GM18907 (cell line): ENCODE data around the gene MACF1.

Experiments
- ATAC-seq: cut with Tn5 transposase; IDR thresholded peaks from one replicate; pipeline ENCODE4 v1.9.1; 2021; ENCODE audit warnings: mild to moderate bottlenecking, moderate library complexity; ENCODE audit not compliant: unreplicated experiment

The MACF1 gene

DNA sequence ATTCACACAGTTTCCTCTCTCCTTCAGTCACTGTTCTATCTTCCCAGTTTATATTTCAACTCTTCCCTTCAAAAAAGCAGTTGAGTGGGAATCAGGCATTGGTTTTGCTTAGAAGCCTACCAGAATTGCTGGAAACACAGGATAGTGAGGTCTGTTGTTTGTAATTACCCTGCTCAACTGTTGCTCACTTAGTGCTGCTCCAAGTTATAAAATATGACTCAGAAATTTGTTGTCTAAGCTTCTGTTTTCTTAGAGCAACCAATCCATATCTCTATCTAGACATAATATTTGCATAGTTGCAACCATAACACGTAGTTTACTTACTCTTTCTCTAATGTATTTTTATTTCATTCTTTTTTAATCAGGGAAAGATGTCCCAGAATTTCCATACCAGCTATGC is 87.9 kb downstream of the MACF1 start:
- no peak for ATAC-seq

DNA sequence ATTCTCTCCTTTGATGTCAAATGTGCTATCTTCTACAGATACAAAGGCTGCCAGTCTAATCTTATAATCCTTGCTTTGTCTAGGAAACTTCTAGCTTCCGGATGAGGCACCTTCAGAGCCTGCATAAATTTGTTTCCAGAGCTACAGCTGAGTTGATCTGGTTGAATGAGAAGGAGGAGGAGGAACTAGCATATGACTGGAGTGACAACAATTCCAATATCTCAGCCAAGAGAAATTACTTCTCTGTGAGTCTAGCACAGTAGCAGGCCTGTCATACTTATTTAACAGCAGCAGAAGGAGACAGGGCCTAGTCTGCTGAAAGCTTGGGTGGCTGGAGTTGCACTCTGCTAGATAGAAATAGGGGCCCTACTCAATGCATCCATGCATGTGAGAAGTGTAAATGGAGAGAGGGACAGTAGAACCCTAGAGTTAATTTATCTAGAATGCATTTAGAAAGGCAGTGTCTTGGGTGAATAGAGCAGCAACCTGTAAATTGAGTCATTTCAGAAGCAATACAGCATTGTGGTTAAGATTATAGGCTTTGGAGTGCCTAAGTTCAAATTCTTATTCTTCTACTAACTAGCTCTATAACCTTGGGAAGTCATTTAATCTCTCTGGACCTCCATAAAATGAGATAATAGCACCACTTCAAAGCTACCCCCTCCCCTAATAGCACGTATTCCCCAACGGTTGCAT is 89.0 kb downstream of the MACF1 start:
- no peak for ATAC-seq

DNA sequence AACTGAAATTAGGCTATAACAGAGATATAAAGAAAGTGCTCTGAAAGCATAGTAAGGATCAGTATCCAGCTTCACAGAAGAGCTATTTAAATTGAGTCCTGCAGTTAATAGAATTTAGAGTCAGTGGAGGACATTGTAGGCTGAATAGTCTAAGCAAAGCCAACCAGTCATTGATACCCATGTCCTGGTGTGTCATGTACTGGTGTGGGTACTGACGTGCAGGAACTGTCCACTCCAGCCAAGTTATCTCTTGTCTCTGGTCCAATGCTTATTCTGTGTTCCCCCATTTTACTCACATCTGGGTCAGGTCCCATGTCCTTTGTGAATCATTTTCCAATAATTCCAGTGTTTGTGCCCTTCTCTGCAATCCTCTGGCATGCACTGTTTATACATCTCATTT is 90.0 kb downstream of the MACF1 start:
- no peak for ATAC-seq

DNA sequence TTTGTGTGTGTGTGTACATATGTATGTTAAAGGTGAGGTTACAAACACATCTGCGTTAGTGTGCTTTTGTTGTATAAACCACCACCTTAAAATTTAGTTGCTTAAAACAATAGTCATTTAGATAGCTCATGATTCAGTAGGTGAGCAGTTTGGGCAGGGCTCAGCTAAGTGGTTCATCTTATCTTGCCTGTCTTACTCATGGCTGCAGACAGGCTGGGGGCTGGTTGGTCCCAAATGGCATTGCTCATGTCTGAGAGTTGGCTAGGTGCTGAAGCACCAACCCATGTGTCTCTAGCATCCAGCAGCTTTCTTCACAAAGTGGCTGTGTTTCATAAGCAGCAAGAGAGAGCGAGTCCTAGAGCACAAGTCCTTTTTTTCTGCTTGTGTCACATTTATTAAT is 91.4 kb downstream of the MACF1 start:
- ATAC-seq, result no peak

DNA sequence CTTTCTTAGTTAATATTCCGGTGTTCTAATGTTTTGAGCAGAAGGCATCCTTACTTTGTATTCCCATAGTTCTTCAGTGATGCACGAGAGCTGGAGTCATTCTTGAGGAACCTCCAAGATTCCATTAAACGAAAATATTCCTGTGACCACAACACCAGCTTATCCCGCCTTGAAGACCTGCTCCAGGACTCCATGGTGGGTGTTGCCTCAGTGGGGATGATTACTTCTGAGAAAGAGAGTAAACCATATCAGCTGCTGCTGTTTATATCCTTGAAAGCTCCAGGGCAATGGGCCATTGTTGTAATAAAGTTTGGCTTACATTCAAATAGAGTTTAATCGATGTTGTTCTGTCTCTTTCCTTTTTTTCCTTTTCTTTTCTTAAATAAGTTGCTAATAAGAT is 93.1 kb downstream of the MACF1 start:
- ATAC-seq, result no peak

DNA sequence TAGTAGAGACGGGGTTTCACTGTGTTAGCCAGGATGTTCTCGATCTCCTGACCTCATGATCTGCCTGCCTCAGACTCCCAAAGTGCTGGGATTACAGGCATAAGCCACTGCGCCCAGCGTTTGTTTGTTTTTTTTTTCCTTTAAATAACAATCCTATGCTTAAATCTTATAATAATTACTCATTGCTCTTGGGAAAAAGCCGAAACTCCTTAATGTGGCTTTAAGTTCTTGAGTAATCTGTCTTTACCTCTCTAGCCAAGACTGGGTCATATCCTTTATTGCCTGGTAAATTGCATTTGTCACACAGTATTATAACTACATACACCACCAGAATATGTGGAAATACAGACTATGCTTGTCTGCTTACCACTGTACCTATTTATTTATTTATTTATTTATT is 97.1 kb downstream of the MACF1 start:
- no peak for ATAC-seq

DNA sequence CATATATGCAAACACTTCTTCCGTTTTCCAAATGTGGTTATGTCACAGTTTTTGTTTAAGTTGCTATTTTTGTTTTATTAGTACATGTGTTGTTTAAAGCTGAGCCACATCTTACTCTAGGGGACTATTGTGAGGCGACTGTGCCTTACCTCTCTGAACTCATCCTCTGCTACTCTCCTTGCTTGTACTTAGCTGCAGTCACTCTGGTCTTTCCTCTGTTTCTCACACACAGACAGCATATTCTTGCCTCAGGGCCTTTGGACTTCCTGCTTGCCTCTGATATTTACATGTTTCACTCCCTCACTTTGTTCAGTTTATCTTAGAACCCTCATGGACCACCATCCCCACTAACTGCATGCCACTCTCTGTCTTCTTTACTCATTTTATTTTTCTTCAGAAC is 101.1 kb downstream of the MACF1 start:
- ATAC-seq, result no peak

DNA sequence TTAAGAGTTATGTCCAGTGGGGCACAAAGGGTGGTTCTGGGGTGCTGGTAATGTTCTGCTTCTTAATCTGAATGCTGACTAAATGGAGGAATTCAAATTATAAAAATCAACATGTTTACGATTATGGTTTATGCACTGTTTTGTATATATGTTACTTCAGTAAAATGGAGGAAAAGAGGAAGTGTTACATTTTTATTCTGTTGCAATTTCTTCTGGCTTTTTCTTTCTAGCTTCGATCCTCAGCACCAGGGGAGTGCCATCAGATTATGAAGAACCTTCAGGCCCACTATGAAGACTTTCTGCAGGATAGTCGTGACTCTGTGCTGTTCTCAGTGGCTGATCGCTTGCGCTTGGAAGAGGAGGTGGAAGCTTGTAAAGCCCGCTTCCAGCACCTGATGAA is 105.5 kb downstream of the MACF1 start:
- ATAC-seq, result no peak

DNA sequence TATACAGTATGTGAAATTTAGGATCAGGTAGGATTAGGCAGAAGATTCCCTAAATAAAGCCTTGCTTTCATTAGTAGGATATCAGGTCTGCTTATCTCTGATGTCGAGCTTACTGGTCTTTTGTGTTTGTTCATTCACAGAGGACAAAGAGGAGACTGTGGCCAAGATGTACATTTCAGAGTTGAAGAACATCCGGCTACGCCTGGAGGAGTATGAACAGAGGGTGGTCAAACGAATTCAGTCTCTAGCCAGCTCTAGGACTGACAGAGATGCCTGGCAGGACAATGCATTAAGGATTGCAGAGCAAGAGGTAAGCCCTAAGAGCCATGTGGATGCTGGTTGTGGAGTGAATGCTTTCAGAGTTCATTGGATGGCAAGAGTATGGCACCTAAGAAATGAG is 106.2 kb downstream of the MACF1 start:
- ATAC-seq, result no peak

DNA sequence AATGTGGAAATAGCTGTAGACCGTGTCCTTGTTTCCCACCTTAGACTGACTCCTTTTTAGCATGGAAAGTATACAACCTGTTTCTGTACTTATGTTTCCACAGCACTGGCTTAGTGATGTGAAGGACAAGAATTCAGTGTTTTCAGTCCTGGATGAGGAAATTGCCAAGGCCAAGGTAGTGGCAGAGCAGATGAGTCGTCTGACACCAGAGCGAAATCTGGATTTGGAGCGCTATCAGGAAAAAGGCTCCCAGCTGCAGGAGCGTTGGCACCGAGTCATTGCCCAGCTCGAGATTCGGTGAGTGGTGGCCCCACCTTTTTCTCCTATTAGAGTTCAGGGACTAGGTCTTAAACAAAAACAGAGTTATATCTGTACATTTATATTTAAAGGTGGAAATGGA is 112.6 kb downstream of the MACF1 start:
- ATAC-seq, result no peak

DNA sequence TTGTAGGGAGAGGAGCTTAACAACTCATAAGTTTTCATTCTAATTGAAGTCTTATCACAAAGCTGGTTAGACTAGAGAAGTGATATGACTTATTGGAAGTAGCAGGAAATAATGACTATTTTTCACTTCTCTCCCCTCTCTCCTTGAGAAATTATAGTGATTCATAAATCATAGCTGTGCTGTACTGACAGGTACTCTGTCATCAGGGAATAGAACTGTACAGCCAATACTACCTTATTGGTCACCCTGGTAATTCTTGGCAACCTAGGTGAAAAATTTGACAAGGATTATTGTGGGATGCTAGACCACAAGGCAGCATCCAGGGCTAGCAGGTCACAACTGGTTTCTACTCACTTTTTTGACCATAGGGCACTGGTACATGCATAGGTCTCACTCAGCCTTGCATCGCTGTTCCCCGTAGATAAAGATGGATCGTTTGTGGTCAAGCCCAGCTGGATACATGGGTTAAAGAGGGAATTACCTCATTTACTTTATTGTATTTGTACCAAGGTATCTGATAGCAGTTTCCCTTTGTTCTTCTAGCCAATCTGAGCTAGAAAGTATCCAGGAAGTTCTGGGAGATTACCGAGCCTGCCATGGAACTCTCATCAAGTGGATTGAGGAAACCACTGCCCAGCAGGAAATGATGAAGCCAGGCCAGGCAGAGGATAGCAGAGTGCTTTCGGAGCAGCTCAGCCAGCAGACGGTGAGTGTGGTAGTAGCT is 113.6 kb downstream of the MACF1 start:
- ATAC-seq, result no peak

DNA sequence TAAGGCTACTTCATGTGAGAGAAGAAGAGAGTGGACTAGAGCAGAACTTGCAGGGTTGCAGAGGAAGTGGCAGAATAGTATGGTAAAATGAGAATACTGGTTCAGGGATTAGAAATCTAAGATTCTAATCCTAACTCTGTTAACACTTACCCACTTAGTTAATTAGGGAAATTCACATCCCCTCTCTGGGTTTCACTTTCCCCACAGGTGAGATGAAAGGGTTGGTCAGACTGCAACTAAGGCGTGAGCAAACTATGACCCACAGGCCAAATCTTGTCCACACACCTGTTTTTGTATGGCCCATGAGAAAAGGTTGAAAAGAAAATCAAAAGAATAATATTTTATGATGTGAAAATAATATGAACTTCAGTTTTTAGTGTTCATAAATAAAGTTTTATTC is 117.5 kb downstream of the MACF1 start:
- no peak for ATAC-seq

DNA sequence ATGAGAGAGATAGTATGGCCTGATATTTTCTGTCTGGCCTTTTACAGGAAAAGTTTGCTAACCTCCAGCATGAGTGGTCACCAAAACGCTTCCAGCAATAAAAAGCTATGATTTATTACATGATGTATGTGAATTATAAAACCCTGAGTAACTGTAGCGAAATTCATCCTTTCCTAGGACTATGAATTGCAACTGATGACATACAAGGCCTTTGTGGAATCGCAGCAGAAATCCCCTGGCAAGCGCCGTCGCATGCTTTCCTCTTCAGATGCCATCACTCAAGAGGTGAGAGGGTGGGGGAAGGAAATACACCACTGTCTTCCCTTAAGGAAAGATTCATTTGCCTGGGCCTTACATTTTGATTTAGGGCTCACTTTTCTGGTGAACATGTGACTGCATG is 117.9 kb downstream of the MACF1 start:
- ATAC-seq, result no peak

DNA sequence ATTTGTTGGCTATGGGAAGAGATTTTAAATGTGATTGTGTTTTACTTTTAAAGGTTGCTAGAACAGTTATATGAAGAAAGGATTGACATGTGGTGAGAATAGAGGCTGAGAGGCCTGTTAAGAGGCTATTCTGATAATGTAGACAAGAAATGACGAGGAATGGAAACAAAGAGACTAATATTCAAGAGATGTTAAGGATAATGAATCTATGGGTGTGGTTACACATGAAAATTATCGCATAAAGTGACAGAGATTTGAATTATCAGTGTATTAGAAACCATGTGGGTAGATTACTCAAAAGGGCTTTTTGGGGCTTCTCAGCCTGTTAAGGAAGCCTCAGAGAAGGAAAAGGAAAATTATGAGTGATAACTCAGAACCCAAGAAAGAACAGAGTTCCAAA is 120.4 kb downstream of the MACF1 start:
- ATAC-seq, result no peak

DNA sequence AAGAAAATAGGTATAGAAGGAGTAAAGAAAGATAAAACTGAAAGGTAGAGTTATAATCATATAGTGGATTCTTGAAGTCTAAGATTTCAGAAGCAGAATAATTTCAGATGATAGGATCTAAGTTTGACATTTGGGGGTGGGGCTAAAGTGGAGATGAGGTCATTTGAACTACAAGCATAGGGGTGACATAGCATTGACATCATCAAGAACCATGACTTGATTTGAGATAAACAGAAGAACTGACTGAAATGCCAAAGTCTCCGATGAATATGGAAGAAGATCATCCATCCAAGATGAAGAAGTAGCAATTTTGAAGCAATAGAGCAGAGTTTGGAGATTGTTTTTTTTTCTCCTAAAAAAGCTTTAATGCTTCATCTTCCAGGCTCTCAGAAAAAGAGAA is 122.3 kb downstream of the MACF1 start:
- ATAC-seq, result no peak

DNA sequence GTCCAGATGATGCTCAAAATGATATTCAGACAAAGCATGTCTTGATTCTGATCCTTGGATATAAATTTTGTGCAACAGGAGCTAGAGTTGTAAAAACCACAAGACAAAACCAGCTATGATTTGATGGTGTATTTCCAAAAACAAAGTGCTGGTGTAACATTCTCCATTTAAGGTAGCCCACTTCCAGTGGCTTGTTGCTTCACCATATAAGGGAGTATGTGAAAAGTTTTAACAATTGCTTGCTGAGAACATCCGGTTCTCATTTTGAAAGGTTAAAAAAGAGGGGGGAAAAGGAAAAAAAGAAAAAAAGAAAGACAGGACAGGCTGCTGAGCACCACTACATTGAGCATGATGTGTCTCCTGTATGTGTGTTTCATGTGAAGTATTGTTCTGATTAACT is 123.6 kb downstream of the MACF1 start:
- no peak for ATAC-seq

DNA sequence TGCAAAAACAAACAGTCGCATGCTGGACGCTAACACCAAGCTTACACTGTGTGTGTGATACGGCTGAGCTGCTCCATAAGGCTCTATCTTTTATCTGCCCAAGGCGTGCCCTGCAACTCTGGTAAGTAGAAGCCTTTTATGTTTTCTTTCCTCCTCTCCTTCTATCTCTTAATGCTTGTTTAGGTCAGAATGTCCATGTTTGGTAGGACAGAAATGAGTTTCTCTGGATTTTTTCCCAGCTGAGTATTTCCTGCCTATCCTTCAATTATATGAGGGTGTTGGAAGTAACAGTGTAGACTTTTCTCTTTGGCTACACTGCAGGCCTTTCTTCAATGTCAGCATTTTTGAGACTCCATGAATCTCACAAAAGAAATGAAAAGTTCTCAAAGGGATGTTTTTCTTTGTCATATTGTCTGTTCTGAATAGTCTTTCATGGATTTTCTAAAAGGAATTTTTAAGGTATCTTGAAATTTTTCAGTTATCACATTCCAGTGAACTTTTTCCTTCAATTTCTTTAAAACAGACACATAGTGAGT is 124.2 kb downstream of the MACF1 start:
- ATAC-seq, result no peak

DNA sequence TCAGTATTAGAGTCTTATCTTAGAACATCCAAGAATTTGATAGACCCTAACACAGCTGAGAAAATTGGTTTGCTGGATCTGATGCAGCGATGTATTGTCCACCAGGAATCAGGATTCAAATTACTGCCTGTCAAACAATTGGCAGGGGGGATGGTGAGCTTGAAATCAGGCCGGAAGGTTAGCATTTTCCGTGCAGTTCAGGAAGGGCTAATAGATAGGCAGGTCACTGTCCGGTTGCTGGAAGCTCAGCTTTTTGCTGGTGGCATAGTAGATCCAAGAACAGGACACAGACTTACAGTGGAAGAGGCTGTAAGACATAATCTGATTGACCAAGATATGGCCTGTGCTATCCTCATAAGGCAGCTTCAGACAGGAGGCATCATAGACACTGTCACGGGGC is 127.2 kb downstream of the MACF1 start:
- ATAC-seq, result no peak

DNA sequence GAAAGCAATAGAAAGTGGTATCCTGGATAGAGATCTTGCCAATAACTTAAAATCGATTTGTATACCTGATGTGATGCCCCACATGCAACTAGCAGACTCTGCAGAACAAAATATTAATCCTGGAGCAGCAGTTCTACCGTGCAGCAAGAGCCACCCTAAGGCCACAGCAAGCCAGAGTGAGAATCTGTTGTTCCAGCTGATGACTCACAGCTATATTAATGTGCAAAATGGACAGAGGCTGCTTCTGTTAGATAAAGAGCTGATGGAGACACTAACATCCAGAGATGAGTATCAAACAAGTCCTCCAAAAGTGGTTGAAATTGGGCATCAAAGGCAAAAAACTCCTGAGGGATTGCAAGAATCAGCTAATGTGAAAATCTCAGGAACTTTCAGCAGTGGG is 127.8 kb downstream of the MACF1 start:
- no peak for ATAC-seq

DNA sequence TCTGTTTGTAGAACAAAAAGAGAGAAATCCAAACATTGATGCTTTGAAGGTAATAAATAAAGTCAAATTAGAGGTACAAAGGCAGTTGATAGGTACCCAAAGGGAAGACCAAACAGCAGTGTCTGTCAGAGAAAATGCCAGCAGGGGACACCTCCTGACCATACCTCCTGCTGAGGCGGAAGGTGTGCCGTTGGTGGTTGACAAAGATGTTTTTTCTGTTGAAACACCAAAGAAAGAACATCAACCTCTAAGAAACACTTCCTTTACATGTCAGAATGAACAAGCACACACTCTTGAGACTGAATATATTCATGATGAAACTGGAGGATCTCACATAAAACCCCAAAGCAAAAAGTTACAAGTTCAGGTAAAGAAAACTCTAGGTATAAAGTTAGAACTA is 128.3 kb downstream of the MACF1 start:
- no peak for ATAC-seq

DNA sequence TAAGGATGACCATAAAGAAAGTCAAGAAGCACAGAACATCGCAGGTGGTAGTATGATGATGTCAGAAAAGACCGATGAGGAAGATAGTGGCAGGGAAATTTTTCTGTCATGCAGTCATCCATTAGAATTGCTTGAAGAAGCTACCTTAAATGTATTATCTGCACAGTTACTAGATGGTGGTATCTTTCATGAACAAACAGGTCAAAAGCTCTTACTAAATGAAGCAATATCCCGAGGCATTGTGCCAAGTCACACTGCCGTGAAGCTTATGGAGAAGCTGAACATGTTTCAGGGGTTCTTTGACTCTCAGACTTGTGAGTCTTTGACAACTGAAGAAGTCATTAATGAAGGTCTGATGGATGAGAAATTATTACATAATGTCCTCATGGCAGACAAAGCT is 128.8 kb downstream of the MACF1 start:
- ATAC-seq, result no peak

DNA sequence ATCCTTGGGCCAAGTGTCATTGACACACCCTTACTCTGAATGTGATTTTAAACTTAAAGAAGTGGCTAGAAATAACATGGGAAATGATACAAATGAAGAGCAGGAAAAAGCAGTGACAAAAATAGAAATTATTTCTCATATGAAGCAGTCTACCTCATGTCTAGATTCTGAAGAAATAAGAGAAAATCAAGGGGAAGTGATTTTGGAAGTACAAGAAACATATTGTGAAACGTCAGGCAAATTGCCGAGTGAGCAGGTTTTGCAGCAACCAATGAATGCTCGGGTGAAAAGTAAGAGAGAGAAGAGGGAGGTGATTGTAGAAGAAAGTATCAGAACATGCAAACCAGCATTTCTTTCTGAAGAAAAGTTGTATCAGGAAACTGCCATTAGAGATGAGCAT is 130.7 kb downstream of the MACF1 start:
- no peak for ATAC-seq

DNA sequence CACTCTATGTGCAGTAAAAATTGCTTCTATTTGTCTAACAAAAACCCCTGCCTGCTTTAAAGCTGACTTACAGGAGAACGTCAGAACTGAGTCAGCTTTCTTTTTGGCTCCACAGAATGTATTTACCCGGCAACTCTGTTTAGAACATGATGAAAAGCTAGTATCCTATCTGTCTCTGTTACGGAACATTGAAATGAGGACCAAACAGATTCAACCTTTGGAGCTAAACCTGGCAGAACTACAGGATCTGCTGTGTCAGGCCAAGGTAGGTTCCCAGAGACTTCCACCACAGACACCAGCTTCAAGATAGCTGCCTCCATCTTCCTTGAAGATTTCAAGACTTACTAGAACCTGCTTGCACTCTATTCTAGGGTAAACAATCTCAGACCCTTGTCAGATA is 132.6 kb downstream of the MACF1 start:
- no peak for ATAC-seq
